H9 (cell line): ENCODE measurements around the gene TRMT112. TPM values are rescaled to one million over a fixed set of nuclear protein-coding genes. Genes with fewer than 3 reads are reported as not detected.
A peak's percentile ranks its signal among the peaks of the same experiment; 100 is the strongest.

Experiments used
- DNase-seq: peaks from one replicate; pipeline ENCODE4 v3.0.0-alpha.2; 2017
- H2AFZ ChIP-seq: one replicate; pipeline ENCODE4 v1.6.1; 2013; ENCODE audit warnings: mild to moderate bottlenecking, low read length, control low read depth, moderate library complexity
- H2AK5ac ChIP-seq: 2 replicates; pipeline ENCODE4 v1.6.1; 2013; ENCODE audit warnings: low read length, control low read depth, mixed read lengths; ENCODE audit not compliant: insufficient read length
- H2BK120ac ChIP-seq: one replicate; pipeline ENCODE4 v1.6.1; 2013; ENCODE audit warnings: low read depth, mild to moderate bottlenecking, low read length, control low read depth, inconsistent platforms; ENCODE audit not compliant: poor library complexity, severe bottlenecking
- H2BK12ac ChIP-seq: 2 replicates; pipeline ENCODE4 v1.6.1; 2013; ENCODE audit warnings: low read length, control low read depth, mixed read lengths, low read depth; ENCODE audit not compliant: insufficient read length
- H2BK15ac ChIP-seq: 2 replicates; pipeline ENCODE4 v1.6.1; 2013; ENCODE audit warnings: low read depth, low read length, control low read depth
- H2BK20ac ChIP-seq: one replicate; pipeline ENCODE4 v1.6.1; 2013; ENCODE audit warnings: low read depth, mild to moderate bottlenecking, low read length, control low read depth, inconsistent platforms; ENCODE audit not compliant: poor library complexity, severe bottlenecking
- H2BK5ac ChIP-seq: 2 replicates; pipeline ENCODE4 v1.6.1; 2013; ENCODE audit warnings: low read length, control low read depth, mixed read lengths; ENCODE audit not compliant: insufficient read length
- H3K14ac ChIP-seq: 2 replicates; pipeline ENCODE4 v1.6.1; 2013; ENCODE audit warnings: low read length, control low read depth; ENCODE audit not compliant: insufficient read depth
- H3K18ac ChIP-seq: 2 replicates; pipeline ENCODE4 v1.6.1; 2013; ENCODE audit warnings: low read depth, mild to moderate bottlenecking, mixed read lengths, low read length, control low read depth; ENCODE audit not compliant: insufficient read length
- H3K23ac ChIP-seq: 2 replicates; pipeline ENCODE4 v1.6.1; 2013; ENCODE audit warnings: low read length, control low read depth, mixed read lengths, low read depth; ENCODE audit not compliant: insufficient read length
- H3K23me2 ChIP-seq: 2 replicates; pipeline ENCODE4 v1.6.1; 2013; ENCODE audit warnings: low read depth, mild to moderate bottlenecking, mixed read lengths, low read length, control low read depth; ENCODE audit not compliant: insufficient read length, poor library complexity, severe bottlenecking
- H3K27ac ChIP-seq: 2 replicates; pipeline ENCODE4 v1.5.1; 2013; ENCODE audit warnings: low read length, control low read depth, mixed read lengths, low read depth; ENCODE audit not compliant: insufficient read length
- H3K27me3 ChIP-seq: 2 replicates; pipeline ENCODE4 v1.6.1; 2013; ENCODE audit warnings: low read length, control low read depth, inconsistent platforms; ENCODE audit not compliant: insufficient read depth
- H3K4ac ChIP-seq: 2 replicates; pipeline ENCODE4 v1.6.1; 2013; ENCODE audit warnings: low read depth, mild to moderate bottlenecking, control low read depth, inconsistent platforms, low read length, moderate library complexity
- H3K4me1 ChIP-seq: 2 replicates; pipeline ENCODE4 v1.6.1; 2013; ENCODE audit warnings: low read length, control low read depth, inconsistent platforms; ENCODE audit not compliant: insufficient read depth
- H3K4me2 ChIP-seq: 2 replicates; pipeline ENCODE4 v1.6.1; 2013; ENCODE audit warnings: low read length, control low read depth, mixed read lengths; ENCODE audit not compliant: insufficient read length, insufficient read depth
- H3K56ac ChIP-seq: 2 replicates; pipeline ENCODE4 v1.6.1; 2013; ENCODE audit warnings: low read depth, mild to moderate bottlenecking, mixed read lengths, low read length, control low read depth; ENCODE audit not compliant: insufficient read length
- H3K79me1 ChIP-seq: 2 replicates; pipeline ENCODE4 v1.6.1; 2013; ENCODE audit warnings: low read depth, mild to moderate bottlenecking, moderate library complexity, low read length, control low read depth, inconsistent platforms; ENCODE audit not compliant: insufficient read depth, poor library complexity, severe bottlenecking
- H3K79me2 ChIP-seq: 2 replicates; pipeline ENCODE4 v1.6.1; 2013; ENCODE audit warnings: low read length, control low read depth, inconsistent platforms; ENCODE audit not compliant: insufficient read depth
- H3K9ac ChIP-seq: 2 replicates; pipeline ENCODE4 v1.6.1; 2013; ENCODE audit warnings: low read length, control low read depth, mixed read lengths; ENCODE audit not compliant: insufficient read length; ENCODE audit errors: extremely low read depth
- H3K9me3 ChIP-seq: one replicate; pipeline ENCODE4 v1.6.1; 2013; ENCODE audit warnings: low read depth, low read length, inconsistent platforms; ENCODE audit not compliant: control insufficient read depth
- H3T11ph ChIP-seq: one replicate; pipeline ENCODE4 v1.6.1; 2013; ENCODE audit warnings: mild to moderate bottlenecking, low read length, control low read depth, inconsistent platforms
- H4K20me1 ChIP-seq: one replicate; pipeline ENCODE4 v1.6.1; 2013; ENCODE audit not compliant: control insufficient read depth, insufficient read length, insufficient read depth
- H4K5ac ChIP-seq: 2 replicates; pipeline ENCODE4 v1.6.1; 2013; ENCODE audit warnings: low read depth, mild to moderate bottlenecking, mixed read lengths, low read length, control low read depth; ENCODE audit not compliant: insufficient read length
- H4K8ac ChIP-seq: replicated peaks from 2 replicates; pipeline ENCODE4 v1.6.1; 2013; ENCODE audit warnings: low read length, control low read depth, mixed read lengths, low read depth; ENCODE audit not compliant: insufficient read length
- H4K91ac ChIP-seq: 2 replicates; pipeline ENCODE4 v1.6.1; 2013; ENCODE audit warnings: low read depth, mild to moderate bottlenecking, moderate library complexity, mixed read lengths, low read length, control low read depth; ENCODE audit not compliant: insufficient read length
- H3K27ac Mint-ChIP-seq, 3 experiments: 2 replicates in 2 of 3; 3 replicates in 1 of 3; pipeline ENCODE4 v1.8.0; 2020 to 2021; ENCODE audit warnings: mixed read lengths in 3 of 3, mild to moderate bottlenecking in 1 of 3, moderate library complexity in 1 of 3
- H3K27me3 Mint-ChIP-seq: 2 replicates; pipeline ENCODE4 v1.8.0; 2021; ENCODE audit warnings: low read depth, mild to moderate bottlenecking, moderate library complexity, mixed read lengths
- H3K36me3 Mint-ChIP-seq, 3 experiments: 2 replicates in 2 of 3; 3 replicates in 1 of 3; pipeline ENCODE4 v1.8.0; 2020 to 2021; ENCODE audit warnings: low read depth in 3 of 3, mixed read lengths in 3 of 3; ENCODE audit not compliant: insufficient read depth in 1 of 3
- H3K4me1 Mint-ChIP-seq, 2 experiments: 2 replicates each; pipeline ENCODE4 v1.8.0; 2020; ENCODE audit warnings: mixed read lengths in 2 of 2
- H3K4me3 Mint-ChIP-seq, 2 experiments: 2 replicates in 1 of 2; 3 replicates in 1 of 2; pipeline ENCODE4 v1.8.0; 2020 to 2021; ENCODE audit warnings: mild to moderate bottlenecking in 2 of 2, mixed read lengths in 2 of 2, moderate library complexity in 1 of 2
- H3K9me3 Mint-ChIP-seq, 2 experiments: 2 replicates in 1 of 2; 3 replicates in 1 of 2; pipeline ENCODE4 v1.8.0; 2020; ENCODE audit warnings: mild to moderate bottlenecking in 2 of 2, mixed read lengths in 2 of 2, moderate library complexity in 1 of 2
- WGBS: extraction: QIAGEN DNeasy Blood & Tissue Kit; methylation state at CpG from one replicate; pipeline ENCODE4 v1.1.7; 2013; ENCODE audit warnings: missing lambda C conversion rate, low lambda C conversion rate, mixed read lengths; ENCODE audit not compliant: insufficient read length; ENCODE audit errors: extremely low coverage; 5-methylcytosine and 5-hydroxymethylcytosine counted together
- total RNA-seq: library from RNA; stranded (reverse); gene quantifications from 2 replicates; pipeline ENCODE4 v1.2.1, GENCODE V29; 2021
- TF ChIP-seq, protein P1 (sequence below): fragments of 200-600 bp; sonication (generic); conservative IDR thresholded peaks from 3 replicates; pipeline ENCODE4 v1.8.0; 2021; ENCODE audit warnings: antibody characterized with exemption, mild to moderate bottlenecking

TRMT112 gene
- total RNA-seq, 1 experiment from 2014 or later, result 315 TPM

- no peak overlapping the region for H2BK12ac ChIP-seq
- H3K56ac ChIP-seq, result no peak overlapping the region
- H2AFZ ChIP-seq, result no peak overlapping the region
- DNase-seq, result no peak
- no peak overlapping the region for H3T11ph ChIP-seq
- no peak overlapping the region for H3K14ac ChIP-seq
- H2BK20ac ChIP-seq, result no peak overlapping the region
- Mint-ChIP-seq H3K27me3 (no peaks in the 10 kb centered on the region), H3K27ac (peak overlapping the region; percentile 28 to 70 (median 68); a peak in 2 of 7 replicates), H3K9me3 (no peaks in the 10 kb centered on the region), H3K4me1 (peaks cover 21 to 28% of the 10 kb centered on the region in 2 experiments), H3K4me3 (no peak overlapping the region), H3K36me3 (peaks cover 9 to 22% (median 19%) of the 10 kb centered on the region in 3 experiments; a peak in 6 of 7 replicates)
- no peak overlapping the region for H3K18ac ChIP-seq
- no peak overlapping the region for H4K8ac ChIP-seq
- WGBS, result no CpG with 5 or more reads among the region's 7 CpGs
- H3K79me1 ChIP-seq, result no peaks in the 10 kb centered on the region
- no peak overlapping the region for H3K4ac ChIP-seq
- H2BK5ac ChIP-seq, result no peak overlapping the region
- H3K23me2 ChIP-seq, result no peaks in the 10 kb centered on the region
- H2BK15ac ChIP-seq, result no peak overlapping the region
- H4K91ac ChIP-seq, result no peak overlapping the region
- H2BK120ac ChIP-seq, result no peak overlapping the region
- no peak overlapping the region for H2AK5ac ChIP-seq
- H4K5ac ChIP-seq, result no peak overlapping the region
- H3K23ac ChIP-seq, result no peak overlapping the region
- H3K9me3 ChIP-seq, result no peaks in the 10 kb centered on the region
- no peaks in the 10 kb centered on the region for H3K27me3 ChIP-seq
- H3K4me2 ChIP-seq, result no peak overlapping the region
- H3K4me1 ChIP-seq, result no peaks in the 10 kb centered on the region; the same call in 1 of the 2 replicates
- no peak overlapping the region for H3K9ac ChIP-seq
- peaks cover 2% of the 10 kb centered on the region for H4K20me1 ChIP-seq
- no peak overlapping the region for H3K27ac ChIP-seq
- no peaks in the 10 kb centered on the region for H3K79me2 ChIP-seq
- TF ChIP-seq, protein P1, sequence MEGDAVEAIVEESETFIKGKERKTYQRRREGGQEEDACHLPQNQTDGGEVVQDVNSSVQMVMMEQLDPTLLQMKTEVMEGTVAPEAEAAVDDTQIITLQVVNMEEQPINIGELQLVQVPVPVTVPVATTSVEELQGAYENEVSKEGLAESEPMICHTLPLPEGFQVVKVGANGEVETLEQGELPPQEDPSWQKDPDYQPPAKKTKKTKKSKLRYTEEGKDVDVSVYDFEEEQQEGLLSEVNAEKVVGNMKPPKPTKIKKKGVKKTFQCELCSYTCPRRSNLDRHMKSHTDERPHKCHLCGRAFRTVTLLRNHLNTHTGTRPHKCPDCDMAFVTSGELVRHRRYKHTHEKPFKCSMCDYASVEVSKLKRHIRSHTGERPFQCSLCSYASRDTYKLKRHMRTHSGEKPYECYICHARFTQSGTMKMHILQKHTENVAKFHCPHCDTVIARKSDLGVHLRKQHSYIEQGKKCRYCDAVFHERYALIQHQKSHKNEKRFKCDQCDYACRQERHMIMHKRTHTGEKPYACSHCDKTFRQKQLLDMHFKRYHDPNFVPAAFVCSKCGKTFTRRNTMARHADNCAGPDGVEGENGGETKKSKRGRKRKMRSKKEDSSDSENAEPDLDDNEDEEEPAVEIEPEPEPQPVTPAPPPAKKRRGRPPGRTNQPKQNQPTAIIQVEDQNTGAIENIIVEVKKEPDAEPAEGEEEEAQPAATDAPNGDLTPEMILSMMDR, result no peak
Observed at GRCh38 chr11:64322925-64323260, 5.5 kb upstream of the TRMT112 start.
